K562 (cell line): ENCODE measurements around the gene ZNF865. TPM values are rescaled to one million over a fixed set of nuclear protein-coding genes. Genes with fewer than 3 reads are reported as not detected.
A peak's percentile ranks its signal among the peaks of the same experiment; 100 is the strongest.

Experiments used
- ATF7 ChIP-seq: fragments of 450-650 bp; IDR thresholded peaks from 2 replicates; pipeline ENCODE4 v1.7.1; 2014; ENCODE audit warnings: mild to moderate bottlenecking, moderate library complexity
- BCLAF1 ChIP-seq, 2 experiments: fragments of 450-650 bp in 1 of 2; IDR thresholded peaks; 2 replicates each; pipeline ENCODE4 v1.6.1; 2011 to 2017; ENCODE audit warnings: low read depth in 2 of 2, antibody characterized with exemption in 1 of 2, borderline replicate concordance in 1 of 2, low read length in 1 of 2, mild to moderate bottlenecking in 1 of 2, mixed read lengths in 1 of 2; ENCODE audit not compliant: control insufficient read depth in 1 of 2
- C11orf30 ChIP-seq: fragments of 450-650 bp; IDR thresholded peaks from 2 replicates; pipeline ENCODE4 v1.6.1; 2016; ENCODE audit warnings: low read depth, mild to moderate bottlenecking
- DMBX1 ChIP-seq: fragments of 250-450 bp; sonication (Bioruptor Pico); IDR thresholded peaks from 2 replicates; pipeline ENCODE4 v1.8.0; 2022; ENCODE audit warnings: inconsistent platforms, mild to moderate bottlenecking, moderate library complexity, borderline replicate concordance
- EHMT2 ChIP-seq: fragments of 450-650 bp; IDR thresholded peaks from 2 replicates; pipeline ENCODE4 v1.6.1; 2018; ENCODE audit warnings: antibody characterized with exemption
- HDAC1 ChIP-seq, 2 experiments: fragments of 450-650 bp; IDR thresholded peaks; 2 replicates each; pipeline ENCODE4 v1.6.1; 2016 to 2017; ENCODE audit warnings: inconsistent platforms in 1 of 2, mild to moderate bottlenecking in 1 of 2, moderate library complexity in 1 of 2
- KDM1A ChIP-seq, 2 experiments: fragments of 450-650 bp; IDR thresholded peaks; 2 replicates each; pipeline ENCODE4 v1.6.1; 2016; ENCODE audit warnings: mild to moderate bottlenecking in 2 of 2
- NCOA2 ChIP-seq, 2 experiments: fragments of 450-650 bp; IDR thresholded peaks; 2 replicates each; pipeline ENCODE4 v1.6.1; 2018; ENCODE audit warnings: mild to moderate bottlenecking in 2 of 2, moderate library complexity in 1 of 2; ENCODE audit not compliant: partially characterized antibody in 2 of 2
- RB1 ChIP-seq: fragments of 450-650 bp; IDR thresholded peaks from 2 replicates; pipeline ENCODE4 v1.6.1; 2017; ENCODE audit warnings: low read depth, mild to moderate bottlenecking
- SIX5 ChIP-seq, 2 experiments: IDR thresholded peaks; 2 replicates each; pipeline ENCODE4 v1.6.1; 2011; ENCODE audit warnings: low read length in 2 of 2, borderline replicate concordance in 1 of 2, low read depth in 1 of 2, mild to moderate bottlenecking in 1 of 2, moderate library complexity in 1 of 2; ENCODE audit not compliant: insufficient read depth in 1 of 2
- SPI1 ChIP-seq: IDR thresholded peaks from 2 replicates; pipeline ENCODE4 v1.6.1; 2011; ENCODE audit warnings: low read depth, low read length, control low read depth, borderline replicate concordance
- TBP ChIP-seq: optimal IDR thresholded peaks from 2 replicates; pipeline ENCODE3; 2011; ENCODE audit warnings: low read depth, low read length, improper control_type of control experiment
- VEZF1 ChIP-seq: fragments of 200-800 bp; sonication (Bioruptor generic); IDR thresholded peaks from 2 replicates; pipeline ENCODE4 v1.6.1; 2017; ENCODE audit warnings: missing genetic modification characterization, missing compliant biosample characterization
- YY1 ChIP-seq, 3 experiments: IDR thresholded peaks; 2 replicates each; pipeline ENCODE4 v1.6.1; 2011; ENCODE audit warnings: low read length in 2 of 3, mild to moderate bottlenecking in 2 of 3, moderate library complexity in 2 of 3, borderline replicate concordance in 1 of 3, control low read depth in 1 of 3, low read depth in 1 of 3; ENCODE audit not compliant: insufficient read depth in 3 of 3, insufficient replicate concordance in 2 of 3, control insufficient read depth in 1 of 3, insufficient read length in 1 of 3; ENCODE audit errors: extremely low read depth in 1 of 3
- ZNF518B ChIP-seq: fragments of 250-450 bp; sonication (Bioruptor Pico); IDR thresholded peaks from 2 replicates; pipeline ENCODE4 v1.5.0; 2021; ENCODE audit warnings: mild to moderate bottlenecking, moderate library complexity
- polyA plus RNA-seq, 8 experiments: library from polyadenylated mRNA; depleted of rRNA in 4 of 8; stranded (reverse) in 5 of 8; unstranded in 3 of 8; fragments of >200 nt; fragmentation: Nextera tagmentation in 2 of 8; fragmentation: Illumina TruSeq in 1 of 8; extraction: Ambion mirVana in 2 of 8; extraction: Trizol in 1 of 8; gene quantifications; 2 replicates each; pipeline versions ENCODE4 v1.2.1 to v1.2.3, GENCODE V29; 2011 to 2014; ENCODE audit warnings: inconsistent platforms in 1 of 8, missing spikeins in 1 of 8
- total RNA-seq, 7 experiments: library from RNA; depleted of rRNA in 6 of 7; stranded (reverse); fragments of >200 nt in 6 of 7; fragmentation: Illumina TruSeq in 2 of 7; extraction: Trizol in 2 of 7; gene quantifications; 2 replicates each; pipeline versions ENCODE4 v1.2.1 to v1.2.3, GENCODE V29; 2011 to 2021; ENCODE audit warnings: low replicate concordance in 1 of 7
- TF ChIP-seq, protein P1 (sequence below): IDR thresholded peaks from 2 replicates; pipeline ENCODE4 v1.6.1; 2012; ENCODE audit warnings: low read depth, low read length, improper control_type of control experiment, borderline replicate concordance

The ZNF865 gene
- total and polyA plus RNA-seq, 9 of the 15 experiments (the other 6 are each of a cell fraction or from before 2014, with no cell fraction given), result 0.40 to 18.8 (median 1.6) TPM; not detected in 2

DNA sequence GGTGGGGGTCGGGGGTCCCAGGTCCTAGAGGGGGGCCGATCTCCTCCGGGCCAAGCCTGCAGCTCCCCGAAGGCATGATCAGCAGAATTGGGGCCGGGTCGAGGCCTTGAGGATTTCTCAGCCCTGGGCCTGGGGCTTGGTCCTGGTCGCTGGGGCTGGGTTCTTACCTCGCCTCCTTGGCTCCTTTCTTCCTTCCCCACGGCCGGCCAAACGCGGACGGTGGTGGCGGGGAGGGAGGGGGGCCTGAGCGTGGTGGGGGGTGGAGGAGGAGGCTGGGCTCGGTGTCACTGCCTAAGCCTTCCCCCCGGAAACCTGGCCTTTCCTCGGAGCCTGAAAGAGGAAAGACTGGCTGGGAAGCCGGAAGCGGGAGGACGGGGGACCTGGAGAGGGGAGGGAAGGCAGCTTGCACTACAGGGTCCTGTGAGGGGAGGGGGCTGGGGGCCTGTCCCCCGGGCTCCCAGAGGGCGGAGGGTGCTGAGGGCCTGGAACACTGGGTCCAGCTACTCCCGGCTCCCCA is 24.8 kb upstream of the ZNF865 start, which contains the start of gene ZNF579 (continued):
- TF ChIP-seq ZNF518B (CRISPR knock-in tag) (no peak), SPI1 (0 out of 2 replicates have a peak, but pooled peaks have one; percentile 34), KDM1A (IDR thresholded peaks at IDR 0.05) (no peak), RB1 (peak; percentile 74; the same call in 1 of the 2 replicates), C11orf30 (no peak; the same call in 1 of the 2 replicates), VEZF1 (CRISPR knock-in tag) (peak; percentile 99), YY1 (IDR thresholded peaks at IDR 0.05; ENCODE audit: borderline replicate concordance in 1 of 3, control insufficient read depth in 1 of 3, extremely low read depth in 1 of 3, insufficient read depth in 3 of 3, insufficient read length in 1 of 3, insufficient replicate concordance in 2 of 3, low read depth in 1 of 3, low read length in 2 of 3) (peak in 2 of 3 experiments; percentile 43 to 69), SIX5 (IDR thresholded peaks at IDR 0.05; ENCODE audit: borderline replicate concordance in 1 of 2, insufficient read depth in 1 of 2, low read depth in 1 of 2, low read length in 2 of 2) (no peak; a peak in 1 of 4 replicates), BCLAF1 (IDR thresholded peaks at IDR 0.05; ENCODE audit: borderline replicate concordance in 1 of 2, control insufficient read depth in 1 of 2, low read depth in 2 of 2, low read length in 1 of 2) (peak in 1 of 2 experiments; percentile 92; a peak in 2 of 4 replicates), HDAC1 (IDR thresholded peaks at IDR 0.05) (no peak), ATF7 (0 out of 2 replicates have a peak, but pooled peaks have one; percentile 17), DMBX1 (CRISPR knock-in tag) (no peak), NCOA2 (IDR thresholded peaks at IDR 0.05; ENCODE audit: partially characterized antibody in 2 of 2) (no peak), TBP (peak; percentile 26), EHMT2 (peak; percentile 7; the same call in 1 of the 2 replicates)
- TF ChIP-seq, protein P1, sequence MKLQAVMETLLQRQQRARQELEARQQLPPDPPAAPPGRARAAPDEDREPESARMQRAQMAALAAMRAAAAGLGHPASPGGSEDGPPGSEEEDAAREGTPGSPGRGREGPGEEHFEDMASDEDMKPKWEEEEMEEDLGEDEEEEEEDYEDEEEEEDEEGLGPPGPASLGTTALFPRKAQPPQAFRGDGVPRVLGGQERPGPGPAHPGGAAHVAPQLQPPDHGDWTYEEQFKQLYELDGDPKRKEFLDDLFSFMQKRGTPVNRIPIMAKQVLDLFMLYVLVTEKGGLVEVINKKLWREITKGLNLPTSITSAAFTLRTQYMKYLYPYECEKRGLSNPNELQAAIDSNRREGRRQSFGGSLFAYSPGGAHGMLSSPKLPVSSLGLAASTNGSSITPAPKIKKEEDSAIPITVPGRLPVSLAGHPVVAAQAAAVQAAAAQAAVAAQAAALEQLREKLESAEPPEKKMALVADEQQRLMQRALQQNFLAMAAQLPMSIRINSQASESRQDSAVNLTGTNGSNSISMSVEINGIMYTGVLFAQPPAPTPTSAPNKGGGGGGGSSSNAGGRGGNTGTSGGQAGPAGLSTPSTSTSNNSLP, result no peak
